K562 (cell line): ENCODE measurements around the gene ADORA3. TPM values are rescaled to one million over a fixed set of nuclear protein-coding genes. Genes with fewer than 3 reads are reported as not detected.

Experiments
- ATAC-seq: fragments of 200-7000 bp; cut with Tn5 transposase; 3 replicates; pipeline ENCODE4 v1.9.1; 2020; ENCODE audit warnings: moderate library complexity
- BruUV-seq: library from RNA; stranded (reverse); fragments of 400-500 nt; replicated peaks from 2 replicates; lab custom pipeline; 2021; lab: Mats Ljungman, UMichigan
- CTCF ChIA-PET: fragments of 300-600 bp; formaldehyde crosslinking; extraction: SDS; loops from one replicate; lab custom pipeline; 2021; ENCODE audit warnings: low intra/inter-chr PET ratio; lab: Yijun Ruan, JAX
- POLR2A ChIA-PET: fragments of 300-600, 350-650 bp; sonication (Branson Sonifier 250); formaldehyde crosslinking; extraction: SDS; loops from one replicate; lab custom pipeline; 2021; ENCODE audit warnings: antibody characterized with exemption, inconsistent platforms; lab: Yijun Ruan, JAX
- DNase-seq, 4 experiments: peaks; one replicate each; pipeline versions ENCODE4 v3.0.0 to v3.0.0-alpha.2; 2011 to 2018; ENCODE audit warnings: low spot score in 3 of 4, mixed read lengths in 3 of 4; ENCODE audit errors: extremely low read depth in 1 of 4
- FAIRE-seq: peaks from 2 replicates; lab custom pipeline; 2011; peaks lifted over from hg19 to GRCh38; lab: Jason Lieb, UNC
- H2AFZ ChIP-seq: 2 replicates; pipeline ENCODE4 v1.6.0; 2011; ENCODE audit warnings: low read depth, low read length, control low read depth, inconsistent platforms
- H3K27ac ChIP-seq: fragments of 200-600 bp; 3 replicates; pipeline ENCODE4 v1.8.0; 2011; ENCODE audit warnings: low read depth, mild to moderate bottlenecking, control low read depth, inconsistent platforms, low read length, moderate library complexity, mixed read lengths; ENCODE audit errors: extremely low read depth
- H3K27me3 ChIP-seq, 2 experiments: fragments of 300-600 bp in 1 of 2; 2 replicates in 1 of 2; 3 replicates in 1 of 2; pipeline versions ENCODE4 v1.6.0 to v1.8.0; 2011; ENCODE audit warnings: inconsistent platforms in 2 of 2, low read length in 2 of 2, mild to moderate bottlenecking in 1 of 2, mixed read lengths in 1 of 2, moderate library complexity in 1 of 2; ENCODE audit not compliant: control insufficient read depth in 2 of 2, insufficient read depth in 2 of 2
- H3K36me3 ChIP-seq: fragments of 300-600 bp; 3 replicates; pipeline ENCODE4 v1.8.0; 2011; ENCODE audit warnings: mild to moderate bottlenecking, low read length, inconsistent platforms; ENCODE audit not compliant: control insufficient read depth, insufficient read depth
- H3K4me1 ChIP-seq, 2 experiments: fragments of 200-600 bp in 1 of 2; replicated peaks in 1 of 2; 2 replicates in 1 of 2; 3 replicates in 1 of 2; pipeline versions ENCODE4 v1.5.1 to v1.8.0; 2011; ENCODE audit warnings: inconsistent platforms in 2 of 2, low read length in 2 of 2, mild to moderate bottlenecking in 1 of 2, mixed read lengths in 1 of 2, moderate library complexity in 1 of 2; ENCODE audit not compliant: control insufficient read depth in 2 of 2, insufficient read depth in 2 of 2
- H3K4me2 ChIP-seq: 2 replicates; pipeline ENCODE4 v1.6.1; 2011; ENCODE audit warnings: low read length, control low read depth, inconsistent platforms, mixed read lengths; ENCODE audit not compliant: insufficient read depth
- H3K4me3 ChIP-seq: fragments of 200-600 bp; sonication (generic), shearing (Covaris generic); 2 replicates; pipeline ENCODE4 v1.5.1; 2016; ENCODE audit warnings: control low read depth, inconsistent platforms
- H3K79me2 ChIP-seq: fragments of 200-600 bp; 3 replicates; pipeline ENCODE4 v1.8.0; 2011; ENCODE audit warnings: low read length, inconsistent platforms; ENCODE audit not compliant: control insufficient read depth, insufficient read depth
- H3K9ac ChIP-seq, 2 experiments: 2 replicates each; pipeline versions ENCODE4 v1.6.0 to v1.6.1; 2011; ENCODE audit warnings: low read depth in 2 of 2, low read length in 2 of 2, control low read depth in 1 of 2, inconsistent platforms in 1 of 2, mild to moderate bottlenecking in 1 of 2, mixed read lengths in 1 of 2; ENCODE audit not compliant: insufficient read depth in 1 of 2
- H3K9me1 ChIP-seq: one replicate; pipeline ENCODE4 v1.6.0; 2011; ENCODE audit warnings: inconsistent platforms, mild to moderate bottlenecking, low read length, moderate library complexity; ENCODE audit not compliant: control insufficient read depth, insufficient read depth
- H3K9me3 ChIP-seq: replicated peaks from 2 replicates; pipeline ENCODE4 v1.5.1; 2011; ENCODE audit warnings: low read depth, low read length, inconsistent platforms; ENCODE audit not compliant: control insufficient read depth, insufficient read depth
- H4K20me1 ChIP-seq: replicated peaks from 2 replicates; pipeline ENCODE4 v1.6.1; 2011; ENCODE audit warnings: low read length, inconsistent platforms, mixed read lengths; ENCODE audit not compliant: control insufficient read depth, insufficient read depth
- ARID1B ChIP-seq: fragments of 450-650 bp; IDR thresholded peaks from 2 replicates; pipeline ENCODE4 v1.6.1; 2016; ENCODE audit warnings: antibody characterized with exemption, mild to moderate bottlenecking, inconsistent platforms
- CCAR2 ChIP-seq: fragments of 200-400 bp; formaldehyde crosslinking; IDR thresholded peaks from 2 replicates; pipeline ENCODE4 v1.6.1; 2017; ENCODE audit warnings: mild to moderate bottlenecking, low read depth, low read length
- COPS2 ChIP-seq: fragments of 450-650 bp; conservative IDR thresholded peaks from 2 replicates; pipeline ENCODE4 v1.6.1; 2016; ENCODE audit warnings: mild to moderate bottlenecking, moderate library complexity
- HNRNPUL1 ChIP-seq: fragments of 200-400 bp; formaldehyde crosslinking; IDR thresholded peaks from 2 replicates; pipeline ENCODE4 v1.6.1; 2017; ENCODE audit warnings: low read length
- PHF20 ChIP-seq: fragments of 450-650 bp; IDR thresholded peaks from 2 replicates; pipeline ENCODE4 v1.6.1; 2018; ENCODE audit not compliant: partially characterized antibody
- RFX7 ChIP-seq: fragments of 250-450 bp; sonication (Bioruptor Pico); IDR thresholded peaks from 2 replicates; pipeline ENCODE4 v1.5.1; 2021; ENCODE audit warnings: mild to moderate bottlenecking
- SRSF9 ChIP-seq: fragments of 200-400 bp; formaldehyde crosslinking; IDR thresholded peaks from 2 replicates; pipeline ENCODE4 v1.6.1; 2017; ENCODE audit warnings: low read depth, low read length, borderline replicate concordance
- TSC22D4 ChIP-seq: fragments of 450-650 bp; IDR thresholded peaks from 2 replicates; pipeline ENCODE4 v1.6.1; 2016; ENCODE audit warnings: missing genetic modification characterization, missing biosample characterization, control low read depth
- ZNF384 ChIP-seq: IDR thresholded peaks from 2 replicates; pipeline ENCODE4 v1.6.1; 2012; ENCODE audit warnings: low read depth, low read length, improper control_type of control experiment
- WGBS: fragments of 100-300 bp; shearing (Covaris generic); methylation state at CpG from one replicate; pipeline ENCODE4 v1.1.6; 2016; ENCODE audit warnings: low coverage, mixed read lengths; ENCODE audit not compliant: insufficient coverage; ENCODE audit errors: missing lambda C conversion rate; 5-methylcytosine and 5-hydroxymethylcytosine counted together
- in situ Hi-C: fragments of 300-500 bp; cut with MboI; formaldehyde crosslinking; loops from 4 replicates; pipeline ENCODE4 v1.15.0; 2018; ENCODE audit warnings: inconsistent platforms, mixed read lengths
- intact Hi-C: fragments of 100-400 bp; cut with micrococcal nuclease; formaldehyde crosslinking; loops from 2 replicates; pipeline ENCODE4 v1.14.2; 2022
- polyA plus RNA-seq, 8 experiments: library from polyadenylated mRNA; depleted of rRNA in 4 of 8; stranded (reverse) in 5 of 8; unstranded in 3 of 8; fragments of >200 nt; fragmentation: Nextera tagmentation in 2 of 8; fragmentation: Illumina TruSeq in 1 of 8; extraction: Ambion mirVana in 2 of 8; extraction: Trizol in 1 of 8; gene quantifications; 2 replicates each; pipeline versions ENCODE4 v1.2.1 to v1.2.3, GENCODE V29; 2011 to 2014; ENCODE audit warnings: inconsistent platforms in 1 of 8, missing spikeins in 1 of 8
- total RNA-seq, 7 experiments: library from RNA; depleted of rRNA in 6 of 7; stranded (reverse); fragments of >200 nt in 6 of 7; fragmentation: Illumina TruSeq in 2 of 7; extraction: Trizol in 2 of 7; gene quantifications; 2 replicates each; pipeline versions ENCODE4 v1.2.1 to v1.2.3, GENCODE V29; 2011 to 2021; ENCODE audit warnings: low replicate concordance in 1 of 7
- TF ChIP-seq, protein P1 (sequence below): fragments of 250-450 bp; sonication (Bioruptor Pico); IDR thresholded peaks from 2 replicates; pipeline ENCODE4 v1.4.0; 2020; ENCODE audit warnings: mild to moderate bottlenecking, moderate library complexity
- TF ChIP-seq, protein P2 (sequence below): sonication (generic); formaldehyde crosslinking; IDR thresholded peaks from 2 replicates; pipeline ENCODE4 v1.8.1; 2023; ENCODE audit warnings: mild to moderate bottlenecking, missing genetic modification reagents
- TF ChIP-seq, protein P3 (sequence below): fragments of 450-650 bp; IDR thresholded peaks from 2 replicates; pipeline ENCODE4 v1.6.1; 2018; ENCODE audit not compliant: partially characterized antibody

Gene ADORA3
- total and polyA plus RNA-seq, 9 of the 15 experiments (the other 6 are each of a cell fraction or from before 2014, with no cell fraction given): 0.09 to 0.35 (median 0.16) TPM; not detected in 3

DNA sequence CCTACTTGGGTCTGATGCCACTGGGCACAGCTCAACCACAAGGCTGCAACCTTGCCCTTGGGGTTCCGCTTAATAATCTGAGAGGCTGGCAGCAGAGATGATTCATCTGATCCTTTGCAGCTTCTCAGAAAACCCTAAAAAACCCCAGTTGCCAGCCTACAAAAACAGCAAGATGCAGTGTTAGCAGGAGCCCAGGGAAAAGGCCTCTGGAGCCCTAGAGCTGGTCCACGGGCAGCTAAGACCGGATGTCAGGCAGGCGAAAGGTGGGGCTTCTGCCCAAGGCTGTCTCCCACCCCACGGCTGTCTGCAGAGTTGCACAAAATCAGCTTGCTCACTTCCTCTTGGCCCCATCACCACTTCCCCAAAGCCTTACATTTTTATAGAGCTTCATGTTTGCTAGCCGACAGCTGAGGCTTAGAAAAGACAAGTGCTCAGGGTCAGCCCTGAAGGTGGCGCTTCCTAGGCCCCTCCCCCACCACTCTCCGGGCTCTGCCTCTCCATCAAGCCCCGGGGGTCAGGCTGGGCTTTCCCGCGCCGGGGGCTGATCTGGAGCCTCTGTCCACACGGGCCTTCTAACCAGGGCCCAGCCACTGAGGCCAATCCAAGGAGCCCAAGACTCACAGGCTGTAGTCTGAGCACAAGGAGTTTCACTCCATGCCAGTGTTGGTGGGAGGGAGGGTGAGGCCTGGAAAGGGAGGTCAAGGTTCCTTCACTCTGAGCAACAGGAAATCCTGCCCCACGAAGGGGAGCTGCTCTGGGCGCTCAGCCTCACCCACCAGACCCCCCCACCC lies 4.2 kb upstream of the ADORA3 start (continued):
- TF ChIP-seq, protein P1, sequence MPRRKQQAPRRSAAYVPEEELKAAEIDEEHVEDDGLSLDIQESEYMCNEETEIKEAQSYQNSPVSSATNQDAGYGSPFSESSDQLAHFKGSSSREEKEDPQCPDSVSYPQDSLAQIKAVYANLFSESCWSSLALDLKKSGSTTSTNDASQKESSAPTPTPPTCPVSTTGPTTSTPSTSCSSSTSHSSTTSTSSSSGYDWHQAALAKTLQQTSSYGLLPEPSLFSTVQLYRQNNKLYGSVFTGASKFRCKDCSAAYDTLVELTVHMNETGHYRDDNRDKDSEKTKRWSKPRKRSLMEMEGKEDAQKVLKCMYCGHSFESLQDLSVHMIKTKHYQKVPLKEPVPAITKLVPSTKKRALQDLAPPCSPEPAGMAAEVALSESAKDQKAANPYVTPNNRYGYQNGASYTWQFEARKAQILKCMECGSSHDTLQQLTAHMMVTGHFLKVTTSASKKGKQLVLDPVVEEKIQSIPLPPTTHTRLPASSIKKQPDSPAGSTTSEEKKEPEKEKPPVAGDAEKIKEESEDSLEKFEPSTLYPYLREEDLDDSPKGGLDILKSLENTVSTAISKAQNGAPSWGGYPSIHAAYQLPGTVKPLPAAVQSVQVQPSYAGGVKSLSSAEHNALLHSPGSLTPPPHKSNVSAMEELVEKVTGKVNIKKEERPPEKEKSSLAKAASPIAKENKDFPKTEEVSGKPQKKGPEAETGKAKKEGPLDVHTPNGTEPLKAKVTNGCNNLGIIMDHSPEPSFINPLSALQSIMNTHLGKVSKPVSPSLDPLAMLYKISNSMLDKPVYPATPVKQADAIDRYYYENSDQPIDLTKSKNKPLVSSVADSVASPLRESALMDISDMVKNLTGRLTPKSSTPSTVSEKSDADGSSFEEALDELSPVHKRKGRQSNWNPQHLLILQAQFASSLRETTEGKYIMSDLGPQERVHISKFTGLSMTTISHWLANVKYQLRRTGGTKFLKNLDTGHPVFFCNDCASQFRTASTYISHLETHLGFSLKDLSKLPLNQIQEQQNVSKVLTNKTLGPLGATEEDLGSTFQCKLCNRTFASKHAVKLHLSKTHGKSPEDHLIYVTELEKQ (CRISPR knock-in tag): no peak
- TF ChIP-seq ZNF384: no peak
- TF ChIP-seq ARID1B: peak; percentile 35; the same call in 1 of the 2 replicates

DNA sequence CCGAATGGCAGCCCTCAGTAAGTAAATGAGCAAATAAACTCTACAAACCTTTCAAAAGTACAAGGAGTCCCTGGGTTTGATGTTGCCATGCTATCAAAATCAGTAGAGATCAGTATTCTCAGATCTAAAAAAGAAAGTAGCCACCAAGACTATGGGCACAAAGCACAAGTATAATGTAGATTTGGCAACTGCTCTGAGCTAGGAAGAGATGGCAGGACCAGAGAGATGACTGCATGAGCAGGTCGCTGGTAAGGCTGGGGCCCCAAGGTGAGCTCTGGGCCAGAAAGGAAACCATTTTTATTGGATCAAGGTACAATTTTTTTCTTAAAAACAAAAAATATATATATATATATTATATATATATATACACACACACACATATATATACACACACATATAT lies 3.1 kb upstream of the ADORA3 start:
- WGBS: 16% methylated on average over 2 of the region's 2 CpGs
- Histone ChIP-seq H3K27ac (no peak overlapping the region), H4K20me1 (no peaks in the 10 kb centered on the region), H3K4me3 (no peak overlapping the region), H3K4me1 (peaks cover 22 to 24% of the 10 kb centered on the region in 2 experiments), H3K27me3 (no peaks in the 10 kb centered on the region), H3K9ac (no peak overlapping the region), H2AFZ (no peak overlapping the region), H3K4me2 (no peak overlapping the region), H3K9me3 (no peaks in the 10 kb centered on the region), H3K79me2 (no peaks in the 10 kb centered on the region), H3K9me1 (no peaks in the 10 kb centered on the region), H3K36me3 (no peaks in the 10 kb centered on the region)
- intact Hi-C loops (loop anchor here (5.0 kb wide), 1 partner anchor 261 kb away; no protein-coding TSS in a partner anchor), in situ Hi-C loops (loop anchor here (5.0 kb wide), 1 partner anchor 151 kb away; no protein-coding TSS in a partner anchor)
- DNase-seq: no peak
- FAIRE-seq: no peak
- no TSS peak for BruUV-seq
- POLR2A ChIA-PET: interaction anchor here (1.2 to 3.6 kb wide), 5 partner anchors 9 to 56 kb away, joined by 4 to 29 read pairs (median 7); no protein-coding TSS in a partner anchor
- CTCF ChIA-PET: interaction anchor here (2.6 kb wide), 1 partner anchor 149 kb away, joined by 41 read pairs; no protein-coding TSS in a partner anchor
- no peak for ATAC-seq
- TF ChIP-seq SRSF9: no peak
- TF ChIP-seq, protein P2, sequence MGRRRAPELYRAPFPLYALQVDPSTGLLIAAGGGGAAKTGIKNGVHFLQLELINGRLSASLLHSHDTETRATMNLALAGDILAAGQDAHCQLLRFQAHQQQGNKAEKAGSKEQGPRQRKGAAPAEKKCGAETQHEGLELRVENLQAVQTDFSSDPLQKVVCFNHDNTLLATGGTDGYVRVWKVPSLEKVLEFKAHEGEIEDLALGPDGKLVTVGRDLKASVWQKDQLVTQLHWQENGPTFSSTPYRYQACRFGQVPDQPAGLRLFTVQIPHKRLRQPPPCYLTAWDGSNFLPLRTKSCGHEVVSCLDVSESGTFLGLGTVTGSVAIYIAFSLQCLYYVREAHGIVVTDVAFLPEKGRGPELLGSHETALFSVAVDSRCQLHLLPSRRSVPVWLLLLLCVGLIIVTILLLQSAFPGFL: no peak
- TF ChIP-seq, protein P3, sequence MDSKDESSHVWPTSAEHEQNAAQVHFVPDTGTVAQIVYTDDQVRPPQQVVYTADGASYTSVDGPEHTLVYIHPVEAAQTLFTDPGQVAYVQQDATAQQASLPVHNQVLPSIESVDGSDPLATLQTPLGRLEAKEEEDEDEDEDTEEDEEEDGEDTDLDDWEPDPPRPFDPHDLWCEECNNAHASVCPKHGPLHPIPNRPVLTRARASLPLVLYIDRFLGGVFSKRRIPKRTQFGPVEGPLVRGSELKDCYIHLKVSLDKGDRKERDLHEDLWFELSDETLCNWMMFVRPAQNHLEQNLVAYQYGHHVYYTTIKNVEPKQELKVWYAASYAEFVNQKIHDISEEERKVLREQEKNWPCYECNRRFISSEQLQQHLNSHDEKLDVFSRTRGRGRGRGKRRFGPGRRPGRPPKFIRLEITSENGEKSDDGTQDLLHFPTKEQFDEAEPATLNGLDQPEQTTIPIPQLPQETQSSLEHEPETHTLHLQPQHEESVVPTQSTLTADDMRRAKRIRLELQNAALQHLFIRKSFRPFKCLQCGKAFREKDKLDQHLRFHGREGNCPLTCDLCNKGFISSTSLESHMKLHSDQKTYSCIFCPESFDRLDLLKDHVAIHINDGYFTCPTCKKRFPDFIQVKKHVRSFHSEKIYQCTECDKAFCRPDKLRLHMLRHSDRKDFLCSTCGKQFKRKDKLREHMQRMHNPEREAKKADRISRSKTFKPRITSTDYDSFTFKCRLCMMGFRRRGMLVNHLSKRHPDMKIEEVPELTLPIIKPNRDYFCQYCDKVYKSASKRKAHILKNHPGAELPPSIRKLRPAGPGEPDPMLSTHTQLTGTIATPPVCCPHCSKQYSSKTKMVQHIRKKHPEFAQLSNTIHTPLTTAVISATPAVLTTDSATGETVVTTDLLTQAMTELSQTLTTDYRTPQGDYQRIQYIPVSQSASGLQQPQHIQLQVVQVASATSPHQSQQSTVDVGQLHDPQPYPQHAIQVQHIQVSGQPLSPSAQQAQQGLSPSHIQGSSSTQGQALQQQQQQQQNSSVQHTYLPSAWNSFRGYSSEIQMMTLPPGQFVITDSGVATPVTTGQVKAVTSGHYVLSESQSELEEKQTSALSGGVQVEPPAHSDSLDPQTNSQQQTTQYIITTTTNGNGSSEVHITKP: no peak
- no peak for TF ChIP-seq COPS2
- TF ChIP-seq PHF20: no peak
- no peak for TF ChIP-seq CCAR2
- TF ChIP-seq TSC22D4 (tag): no peak
- TF ChIP-seq RFX7 (CRISPR knock-in tag): no peak
- no peak for TF ChIP-seq HNRNPUL1
